HepG2 (cell line): ENCODE measurements around the gene ZNF511. TPM values are rescaled to one million over a fixed set of nuclear protein-coding genes. Genes with fewer than 3 reads are reported as not detected.

Experiments
- AFF4 ChIP-seq: sonication (generic); formaldehyde crosslinking; IDR thresholded peaks from 2 replicates; pipeline ENCODE4 v1.4.0; 2020; ENCODE audit warnings: missing genetic modification reagents
- AHR ChIP-seq: IDR thresholded peaks from 2 replicates; pipeline ENCODE4 v1.6.1; 2018; ENCODE audit warnings: missing genetic modification reagents, missing compliant biosample characterization
- HMG20A ChIP-seq: IDR thresholded peaks from 2 replicates; pipeline ENCODE4 v1.6.1; 2016; ENCODE audit warnings: borderline replicate concordance
- HNF4G ChIP-seq, 2 experiments: sonication (generic) in 1 of 2; formaldehyde crosslinking in 1 of 2; IDR thresholded peaks; 2 replicates each; pipeline versions ENCODE4 v1.4.0 to v1.6.1; 2011 to 2020; ENCODE audit warnings: borderline replicate concordance in 2 of 2, low read depth in 2 of 2, mild to moderate bottlenecking in 2 of 2, low read length in 1 of 2, missing genetic modification reagents in 1 of 2, moderate library complexity in 1 of 2
- KDM6A ChIP-seq: IDR thresholded peaks from 2 replicates; pipeline ENCODE4 v1.6.1; 2016; ENCODE audit warnings: low read depth
- MAX ChIP-seq: IDR thresholded peaks from 2 replicates; pipeline ENCODE4 v1.6.1; 2012; ENCODE audit warnings: inconsistent platforms
- NFRKB ChIP-seq: fragments of 450-650 bp; IDR thresholded peaks from 2 replicates; pipeline ENCODE4 v1.6.1; 2017
- PAWR ChIP-seq: sonication (generic); formaldehyde crosslinking; IDR thresholded peaks from 2 replicates; pipeline ENCODE4 v1.4.0; 2020; ENCODE audit warnings: missing genetic modification reagents, mild to moderate bottlenecking, borderline replicate concordance
- THAP11 ChIP-seq: IDR thresholded peaks from 2 replicates; pipeline ENCODE4 v1.6.1; 2016; ENCODE audit warnings: missing biosample characterization, missing genetic modification reagents
- THYN1 ChIP-seq: sonication (generic); formaldehyde crosslinking; IDR thresholded peaks from 2 replicates; pipeline ENCODE4 v1.8.1; 2023; ENCODE audit warnings: low read depth, mild to moderate bottlenecking, moderate library complexity, missing genetic modification reagents, borderline replicate concordance
- WIZ ChIP-seq: sonication (generic); formaldehyde crosslinking; IDR thresholded peaks from 2 replicates; pipeline ENCODE4 v1.5.1; 2020; ENCODE audit warnings: mild to moderate bottlenecking, missing genetic modification reagents
- ZBTB8A ChIP-seq: sonication (generic); formaldehyde crosslinking; IDR thresholded peaks from 2 replicates; pipeline ENCODE4 v1.4.0; 2020; ENCODE audit warnings: mild to moderate bottlenecking, low read depth, missing genetic modification reagents, borderline replicate concordance
- ZNF780A ChIP-seq: sonication (generic); formaldehyde crosslinking; IDR thresholded peaks from 2 replicates; pipeline ENCODE4 v1.8.0; 2022; ENCODE audit warnings: mild to moderate bottlenecking, missing genetic modification reagents, moderate library complexity
- ZNF841 ChIP-seq: sonication (generic); formaldehyde crosslinking; IDR thresholded peaks from 2 replicates; pipeline ENCODE4 v1.8.1; 2023; ENCODE audit warnings: missing genetic modification reagents, borderline replicate concordance
- polyA plus RNA-seq, 8 experiments: library from polyadenylated mRNA; depleted of rRNA in 3 of 8; stranded (reverse) in 7 of 8; unstranded in 1 of 8; fragments of >200 nt; fragmentation: Illumina TruSeq in 4 of 8; extraction: Trizol in 4 of 8; gene quantifications; 2 replicates each; pipeline versions ENCODE4 v1.2.1 to v1.2.3, GENCODE V29; 2011 to 2016; ENCODE audit warnings: low read depth in 4 of 8, missing spikeins in 1 of 8, mixed read lengths in 1 of 8; ENCODE audit not compliant: insufficient read depth in 1 of 8
- total RNA-seq, 5 experiments: library from RNA; depleted of rRNA; stranded (reverse); fragments of >200 nt; fragmentation: Illumina TruSeq; extraction: Trizol; gene quantifications; 2 replicates each; pipeline ENCODE4 v1.2.3, GENCODE V29; 2016; ENCODE audit warnings: low read depth in 1 of 5
- TF ChIP-seq, protein P1 (sequence below): IDR thresholded peaks from 2 replicates; pipeline ENCODE4 v1.4.0; 2020; ENCODE audit warnings: mild to moderate bottlenecking, missing genetic modification reagents
- TF ChIP-seq, protein P2 (sequence below): sonication (generic); formaldehyde crosslinking; IDR thresholded peaks from 2 replicates; pipeline ENCODE4 v1.4.0; 2020; ENCODE audit warnings: missing genetic modification reagents, mild to moderate bottlenecking, borderline replicate concordance

Gene ZNF511
- total and polyA plus RNA-seq, 2 of the 13 experiments (the other 11 are each of a cell fraction or from before 2014, with no cell fraction given), result 35.6 to 66.4 TPM

- TF ChIP-seq HNF4G (IDR thresholded peaks at IDR 0.05; ENCODE audit: borderline replicate concordance, low read depth, low read length) (peak; percentile 97), HNF4G (CRISPR knock-in tag; IDR thresholded peaks at IDR 0.05; ENCODE audit: borderline replicate concordance, low read depth) (peak; percentile 82; the same call in 1 of the 2 replicates), MAX (no peak; the same call in 1 of the 2 replicates), ZNF780A (no peak), THAP11 (0 out of 2 replicates have a peak, but pooled peaks have one; percentile 20), HMG20A (CRISPR knock-in tag) (no peak), ZNF841 (CRISPR knock-in tag) (no peak), WIZ (CRISPR knock-in tag) (no peak), AFF4 (no peak), NFRKB (no peak), THYN1 (CRISPR knock-in tag) (no peak), ZBTB8A (CRISPR knock-in tag) (no peak), PAWR (CRISPR knock-in tag) (no peak), AHR (no peak), KDM6A (CRISPR knock-in tag) (0 out of 2 replicates have a peak, but pooled peaks have one; percentile 45)
- TF ChIP-seq, protein P1, sequence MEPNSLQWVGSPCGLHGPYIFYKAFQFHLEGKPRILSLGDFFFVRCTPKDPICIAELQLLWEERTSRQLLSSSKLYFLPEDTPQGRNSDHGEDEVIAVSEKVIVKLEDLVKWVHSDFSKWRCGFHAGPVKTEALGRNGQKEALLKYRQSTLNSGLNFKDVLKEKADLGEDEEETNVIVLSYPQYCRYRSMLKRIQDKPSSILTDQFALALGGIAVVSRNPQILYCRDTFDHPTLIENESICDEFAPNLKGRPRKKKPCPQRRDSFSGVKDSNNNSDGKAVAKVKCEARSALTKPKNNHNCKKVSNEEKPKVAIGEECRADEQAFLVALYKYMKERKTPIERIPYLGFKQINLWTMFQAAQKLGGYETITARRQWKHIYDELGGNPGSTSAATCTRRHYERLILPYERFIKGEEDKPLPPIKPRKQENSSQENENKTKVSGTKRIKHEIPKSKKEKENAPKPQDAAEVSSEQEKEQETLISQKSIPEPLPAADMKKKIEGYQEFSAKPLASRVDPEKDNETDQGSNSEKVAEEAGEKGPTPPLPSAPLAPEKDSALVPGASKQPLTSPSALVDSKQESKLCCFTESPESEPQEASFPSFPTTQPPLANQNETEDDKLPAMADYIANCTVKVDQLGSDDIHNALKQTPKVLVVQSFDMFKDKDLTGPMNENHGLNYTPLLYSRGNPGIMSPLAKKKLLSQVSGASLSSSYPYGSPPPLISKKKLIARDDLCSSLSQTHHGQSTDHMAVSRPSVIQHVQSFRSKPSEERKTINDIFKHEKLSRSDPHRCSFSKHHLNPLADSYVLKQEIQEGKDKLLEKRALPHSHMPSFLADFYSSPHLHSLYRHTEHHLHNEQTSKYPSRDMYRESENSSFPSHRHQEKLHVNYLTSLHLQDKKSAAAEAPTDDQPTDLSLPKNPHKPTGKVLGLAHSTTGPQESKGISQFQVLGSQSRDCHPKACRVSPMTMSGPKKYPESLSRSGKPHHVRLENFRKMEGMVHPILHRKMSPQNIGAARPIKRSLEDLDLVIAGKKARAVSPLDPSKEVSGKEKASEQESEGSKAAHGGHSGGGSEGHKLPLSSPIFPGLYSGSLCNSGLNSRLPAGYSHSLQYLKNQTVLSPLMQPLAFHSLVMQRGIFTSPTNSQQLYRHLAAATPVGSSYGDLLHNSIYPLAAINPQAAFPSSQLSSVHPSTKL (CRISPR knock-in tag), result no peak; the same call in 1 of the 2 replicates
- TF ChIP-seq, protein P2, sequence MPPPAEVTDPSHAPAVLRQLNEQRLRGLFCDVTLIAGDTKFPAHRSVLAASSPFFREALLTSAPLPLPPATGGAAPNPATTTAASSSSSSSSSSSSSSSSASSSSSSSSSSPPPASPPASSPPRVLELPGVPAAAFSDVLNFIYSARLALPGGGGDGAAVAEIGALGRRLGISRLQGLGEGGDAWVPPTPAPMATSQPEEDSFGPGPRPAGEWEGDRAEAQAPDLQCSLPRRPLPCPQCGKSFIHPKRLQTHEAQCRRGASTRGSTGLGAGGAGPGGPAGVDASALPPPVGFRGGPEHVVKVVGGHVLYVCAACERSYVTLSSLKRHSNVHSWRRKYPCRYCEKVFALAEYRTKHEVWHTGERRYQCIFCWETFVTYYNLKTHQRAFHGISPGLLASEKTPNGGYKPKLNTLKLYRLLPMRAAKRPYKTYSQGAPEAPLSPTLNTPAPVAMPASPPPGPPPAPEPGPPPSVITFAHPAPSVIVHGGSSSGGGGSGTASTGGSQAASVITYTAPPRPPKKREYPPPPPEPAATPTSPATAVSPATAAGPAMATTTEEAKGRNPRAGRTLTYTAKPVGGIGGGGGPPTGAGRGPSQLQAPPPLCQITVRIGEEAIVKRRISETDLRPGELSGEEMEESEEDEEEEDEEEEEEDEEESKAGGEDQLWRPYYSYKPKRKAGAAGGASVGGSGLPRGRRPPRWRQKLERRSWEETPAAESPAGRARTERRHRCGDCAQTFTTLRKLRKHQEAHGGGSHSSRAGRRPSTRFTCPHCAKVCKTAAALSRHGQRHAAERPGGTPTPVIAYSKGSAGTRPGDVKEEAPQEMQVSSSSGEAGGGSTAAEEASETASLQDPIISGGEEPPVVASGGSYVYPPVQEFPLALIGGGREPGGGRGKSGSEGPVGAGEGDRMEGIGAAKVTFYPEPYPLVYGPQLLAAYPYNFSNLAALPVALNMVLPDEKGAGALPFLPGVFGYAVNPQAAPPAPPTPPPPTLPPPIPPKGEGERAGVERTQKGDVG, result no peak
Measured at GRCh38 chr10:133347710-133348517, 39.2 kb downstream of the ZNF511 start (continued).
